OCI-LY1 (cell line): Measurements from ENCODE around the gene CDC42BPA.

ENCODE experiments used
- H2AFZ ChIP-seq: fragments of 200-600 bp; sonication (generic), shearing (Covaris generic); 2 replicates; pipeline ENCODE4 v1.6.0; 2014; ENCODE audit warnings: antibody characterized with exemption, mild to moderate bottlenecking, low read length
- H3F3A ChIP-seq: fragments of 200-600 bp; sonication (generic), shearing (Covaris generic); 2 replicates; pipeline ENCODE4 v1.6.0; 2014; ENCODE audit warnings: mild to moderate bottlenecking, antibody characterized with exemption, low read length, moderate library complexity; ENCODE audit not compliant: insufficient read depth
- H3K27ac ChIP-seq: fragments of 200-600 bp; sonication (generic); 2 replicates; pipeline ENCODE4 v1.5.1; 2014; ENCODE audit warnings: low read length, mixed run types, mild to moderate bottlenecking, low read depth; ENCODE audit not compliant: poor library complexity, severe bottlenecking
- H3K27me3 ChIP-seq: fragments of 200-600 bp; sonication (generic); 2 replicates; pipeline ENCODE4 v1.6.0; 2014; ENCODE audit warnings: antibody characterized with exemption, mild to moderate bottlenecking, low read length, moderate library complexity; ENCODE audit not compliant: insufficient read depth
- H3K36me3 ChIP-seq: fragments of 200-600 bp; sonication (generic); 2 replicates; pipeline ENCODE4 v1.6.1; 2014; ENCODE audit warnings: mild to moderate bottlenecking, antibody characterized with exemption, low read length, moderate library complexity, mixed read lengths; ENCODE audit not compliant: insufficient read depth
- H3K4me1 ChIP-seq: fragments of 200-600 bp; sonication (generic); 2 replicates; pipeline ENCODE4 v1.5.1; 2014; ENCODE audit warnings: mild to moderate bottlenecking, low read length, moderate library complexity; ENCODE audit not compliant: insufficient read depth, severe bottlenecking
- H3K4me2 ChIP-seq: fragments of 200-600 bp; sonication (generic), shearing (Covaris generic); 2 replicates; pipeline ENCODE4 v1.6.1; 2014; ENCODE audit warnings: low read length
- H3K4me3 ChIP-seq: fragments of 200-600 bp; sonication (generic); 2 replicates; pipeline ENCODE4 v1.5.1; 2014; ENCODE audit warnings: low read length, low read depth, mild to moderate bottlenecking, mixed read lengths; ENCODE audit not compliant: poor library complexity, severe bottlenecking
- H3K79me2 ChIP-seq: fragments of 200-600 bp; shearing (Covaris generic); 2 replicates; pipeline ENCODE4 v1.6.1; 2016; ENCODE audit warnings: mixed run types, low read length, mixed read lengths; ENCODE audit not compliant: insufficient read depth
- H3K9ac ChIP-seq: fragments of 200-600 bp; sonication (generic), shearing (Covaris generic); 2 replicates; pipeline ENCODE4 v1.6.1; 2014; ENCODE audit warnings: mild to moderate bottlenecking, low read length, mixed read lengths
- H3K9me2 ChIP-seq: fragments of 200-600 bp; sonication (generic), shearing (Covaris generic); 2 replicates; pipeline ENCODE4 v1.6.1; 2014; ENCODE audit warnings: low read depth, mild to moderate bottlenecking, low read length, mixed read lengths
- H3K9me3 ChIP-seq: fragments of 200-600 bp; shearing (Covaris generic); 2 replicates; pipeline ENCODE4 v1.6.1; 2014; ENCODE audit warnings: low read length, mixed read lengths
- H4K20me1 ChIP-seq: fragments of 200-600 bp; sonication (generic), shearing (Covaris generic); 2 replicates; pipeline ENCODE4 v1.6.0; 2016; ENCODE audit warnings: mild to moderate bottlenecking, low read length; ENCODE audit not compliant: insufficient read depth
- EZH2 ChIP-seq: fragments of 200-600 bp; sonication (generic), shearing (Covaris generic); IDR thresholded peaks from 2 replicates; pipeline ENCODE4 v1.8.0; 2017; ENCODE audit warnings: borderline replicate concordance, mixed run types, mild to moderate bottlenecking, antibody characterized with exemption, low read length, moderate library complexity, mixed read lengths
- TF ChIP-seq, protein P1 (sequence below): fragments of 200-600 bp; sonication (generic), shearing (Covaris generic); IDR thresholded peaks from 2 replicates; pipeline ENCODE4 v1.5.1; 2017; ENCODE audit warnings: mild to moderate bottlenecking, antibody characterized with exemption, low read length, moderate library complexity, mixed read lengths

CDC42BPA gene

GRCh38 chr1:226966683-226967082 is 351.6 kb downstream of the CDC42BPA start:
- no peak overlapping the region for H3K9ac ChIP-seq
- no peak overlapping the region for H2AFZ ChIP-seq
- H3K79me2 ChIP-seq: no peaks in the 10 kb centered on the region
- no peaks in the 10 kb centered on the region for H3K9me3 ChIP-seq
- peaks cover 3% of the 10 kb centered on the region for H3K4me1 ChIP-seq
- no peaks in the 10 kb centered on the region for H4K20me1 ChIP-seq
- no peak overlapping the region for H3K4me3 ChIP-seq
- peaks cover 7% of the 10 kb centered on the region; the same call in 1 of the 2 replicates for H3K36me3 ChIP-seq
- TF ChIP-seq, protein P1, sequence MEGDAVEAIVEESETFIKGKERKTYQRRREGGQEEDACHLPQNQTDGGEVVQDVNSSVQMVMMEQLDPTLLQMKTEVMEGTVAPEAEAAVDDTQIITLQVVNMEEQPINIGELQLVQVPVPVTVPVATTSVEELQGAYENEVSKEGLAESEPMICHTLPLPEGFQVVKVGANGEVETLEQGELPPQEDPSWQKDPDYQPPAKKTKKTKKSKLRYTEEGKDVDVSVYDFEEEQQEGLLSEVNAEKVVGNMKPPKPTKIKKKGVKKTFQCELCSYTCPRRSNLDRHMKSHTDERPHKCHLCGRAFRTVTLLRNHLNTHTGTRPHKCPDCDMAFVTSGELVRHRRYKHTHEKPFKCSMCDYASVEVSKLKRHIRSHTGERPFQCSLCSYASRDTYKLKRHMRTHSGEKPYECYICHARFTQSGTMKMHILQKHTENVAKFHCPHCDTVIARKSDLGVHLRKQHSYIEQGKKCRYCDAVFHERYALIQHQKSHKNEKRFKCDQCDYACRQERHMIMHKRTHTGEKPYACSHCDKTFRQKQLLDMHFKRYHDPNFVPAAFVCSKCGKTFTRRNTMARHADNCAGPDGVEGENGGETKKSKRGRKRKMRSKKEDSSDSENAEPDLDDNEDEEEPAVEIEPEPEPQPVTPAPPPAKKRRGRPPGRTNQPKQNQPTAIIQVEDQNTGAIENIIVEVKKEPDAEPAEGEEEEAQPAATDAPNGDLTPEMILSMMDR: no peak
- TF ChIP-seq EZH2: no peak
- no peaks in the 10 kb centered on the region for H3F3A ChIP-seq
- no peak overlapping the region for H3K27ac ChIP-seq
- no peaks in the 10 kb centered on the region for H3K9me2 ChIP-seq
- H3K27me3 ChIP-seq: no peaks in the 10 kb centered on the region
- H3K4me2 ChIP-seq: no peak overlapping the region

GRCh38 chr1:226965581-226966440 is 352.5 kb downstream of the CDC42BPA start:
- no peak overlapping the region for H3K27ac ChIP-seq
- H3K4me3 ChIP-seq: no peak overlapping the region
- no peak overlapping the region for H3K4me2 ChIP-seq
- no peaks in the 10 kb centered on the region for H3K79me2 ChIP-seq
- no peaks in the 10 kb centered on the region for H4K20me1 ChIP-seq
- no peak overlapping the region for H2AFZ ChIP-seq
- TF ChIP-seq, protein P1: no peak
- no peak for TF ChIP-seq EZH2
- no peaks in the 10 kb centered on the region for H3K27me3 ChIP-seq
- peaks cover 3% of the 10 kb centered on the region for H3K4me1 ChIP-seq
- no peaks in the 10 kb centered on the region for H3K9me3 ChIP-seq
- H3K36me3 ChIP-seq: peaks cover 7% of the 10 kb centered on the region; the same call in 1 of the 2 replicates
- H3F3A ChIP-seq: no peaks in the 10 kb centered on the region
- no peak overlapping the region for H3K9ac ChIP-seq
- no peaks in the 10 kb centered on the region for H3K9me2 ChIP-seq

GRCh38 chr1:226964611-226965486 is 353.4 kb downstream of the CDC42BPA start:
- no peaks in the 10 kb centered on the region for H3K9me2 ChIP-seq
- H3K27me3 ChIP-seq: no peaks in the 10 kb centered on the region
- no peak overlapping the region for H3K4me2 ChIP-seq
- no peak overlapping the region for H3K9ac ChIP-seq
- no peak overlapping the region for H2AFZ ChIP-seq
- TF ChIP-seq, protein P1: no peak
- no peak overlapping the region for H3K27ac ChIP-seq
- peaks cover 3% of the 10 kb centered on the region for H3K4me1 ChIP-seq
- H3K9me3 ChIP-seq: no peaks in the 10 kb centered on the region
- H4K20me1 ChIP-seq: no peaks in the 10 kb centered on the region
- H3K36me3 ChIP-seq: no peaks in the 10 kb centered on the region; the same call in 1 of the 2 replicates
- no peak overlapping the region for H3K4me3 ChIP-seq
- no peaks in the 10 kb centered on the region for H3F3A ChIP-seq
- H3K79me2 ChIP-seq: no peaks in the 10 kb centered on the region
